NCI-H2227 treated with DMSO at 0.1 percent for 48 hours (cell line): ENCODE measurements around the gene FRMD4B.
A peak's percentile ranks its signal among the peaks of the same experiment; 100 is the strongest.

Experiments
- DNase-seq: peaks from one replicate; lab custom pipeline; 2025; lab: John Stamatoyannopoulos, UW

Gene FRMD4B

DNA sequence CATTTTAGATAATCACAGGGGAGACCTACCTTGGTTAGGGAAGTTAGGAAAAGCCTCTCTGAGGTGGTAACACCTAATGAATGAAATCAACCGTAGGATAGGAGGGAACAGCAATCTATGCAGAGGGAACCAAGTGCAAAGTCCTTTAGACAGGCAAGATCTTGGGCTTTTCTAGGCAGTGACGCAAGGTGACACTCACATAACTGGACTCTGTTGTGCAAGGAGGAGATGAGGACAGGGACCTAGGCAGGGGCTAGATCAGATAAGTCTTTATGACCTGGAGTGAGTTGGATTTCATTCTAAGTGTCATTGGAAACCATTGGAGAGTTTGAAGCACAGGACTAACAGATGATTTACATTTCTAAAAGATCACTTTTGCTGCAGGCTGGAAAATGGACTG is 258.9 kb downstream of the FRMD4B start:
- DNase-seq = no peak

DNA sequence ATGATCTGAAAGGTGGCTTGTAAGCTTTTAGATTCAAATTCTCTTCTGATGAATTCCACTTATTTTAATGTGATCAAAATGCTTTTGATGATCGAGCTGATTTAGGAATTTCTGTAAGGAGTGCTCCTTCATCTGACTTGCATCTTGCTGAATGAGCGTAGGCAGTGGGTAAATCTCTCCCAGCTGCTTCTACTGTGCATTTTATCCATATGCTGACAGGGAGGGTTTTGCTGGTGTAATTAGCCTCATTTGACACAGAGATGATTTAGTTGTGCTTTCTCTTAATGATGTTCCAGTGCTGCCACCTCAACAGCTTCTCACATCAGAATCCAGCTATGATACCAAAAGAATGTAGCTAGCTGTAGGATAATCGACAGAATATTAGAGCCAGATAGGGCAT is 259.7 kb downstream of the FRMD4B start:
- DNase-seq = no peak

GRCh38 chr3:69122403-69122802 is 263.5 kb downstream of the FRMD4B start, which contains the start of gene LMOD3:
Gene LMOD3, minus strand, starts transcription at chr3:69122595. Its CDS starts 209 bp downstream, at chr3:69122386.
- DNase-seq = no peak

GRCh38 chr3:69121950-69122349 is 263.9 kb downstream of the FRMD4B start:
- DNase-seq = no peak

GRCh38 chr3:69121513-69121912 is 264.4 kb downstream of the FRMD4B start:
- DNase-seq = no peak

GRCh38 chr3:69120879-69121464 is 264.9 kb downstream of the FRMD4B start:
- peak; percentile 47 for DNase-seq
